NCI-H2227 treated with DMSO at 0.1 percent for 48 hours (cell line): ENCODE measurements around the gene CHD1L.
"Not testable (repeated sequence)": the region's sequence is repeated elsewhere in the genome, so short reads cannot be mapped to it uniquely, and the experiment has no call there.

ENCODE experiments used
- DNase-seq: peaks from one replicate; lab custom pipeline; 2025; lab: John Stamatoyannopoulos, UW

The CHD1L gene

GRCh38 chr1:147233903-147234302 lies 8.6 kb upstream of the CHD1L start:
- not testable (repeated sequence) for DNase-seq

GRCh38 chr1:147235822-147236221 lies 6.7 kb upstream of the CHD1L start:
- no peak for DNase-seq

GRCh38 chr1:147236448-147236847 lies 6.0 kb upstream of the CHD1L start:
- DNase-seq = no peak

DNA sequence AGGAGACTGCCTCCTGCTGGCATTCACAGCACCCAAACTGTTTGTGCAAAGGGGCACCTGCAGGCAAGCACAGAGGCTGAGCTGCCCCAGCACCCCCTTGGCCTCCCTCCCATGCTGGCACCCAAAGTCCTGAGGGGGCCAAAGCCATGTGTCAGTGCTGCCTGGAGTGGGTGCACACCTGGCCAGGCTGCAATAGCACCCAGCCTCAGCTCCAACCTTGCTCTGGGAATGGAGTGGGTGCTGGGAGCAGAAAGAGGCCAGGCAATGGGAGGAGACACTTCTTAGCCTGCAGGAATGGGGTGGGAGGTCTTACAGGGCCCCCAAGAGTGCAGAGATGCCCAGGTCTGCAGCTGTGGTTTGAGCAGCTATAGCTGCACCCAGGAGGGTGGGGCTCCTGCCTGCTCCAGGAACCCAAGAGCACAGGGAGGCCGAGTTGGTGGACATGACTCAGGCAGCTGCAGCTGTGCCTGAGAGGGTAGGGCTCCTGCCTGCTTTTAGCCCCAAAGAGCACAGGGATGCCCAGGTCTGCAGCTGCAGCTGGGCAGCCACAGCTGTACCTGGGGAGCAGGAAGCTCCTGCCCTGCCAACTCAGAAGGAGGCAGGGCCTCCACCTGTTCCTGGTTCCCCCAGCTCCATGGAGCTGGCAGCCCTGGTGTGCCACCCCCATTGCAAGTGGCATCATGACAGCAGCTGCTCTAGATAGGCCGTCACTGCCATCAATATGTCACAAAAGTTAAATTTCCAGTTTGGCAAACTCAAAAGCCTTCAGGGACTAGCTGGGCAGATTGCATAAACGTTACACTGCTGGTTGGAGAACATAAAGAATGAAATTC lies 5.3 kb upstream of the CHD1L start:
- no peak for DNase-seq

DNA sequence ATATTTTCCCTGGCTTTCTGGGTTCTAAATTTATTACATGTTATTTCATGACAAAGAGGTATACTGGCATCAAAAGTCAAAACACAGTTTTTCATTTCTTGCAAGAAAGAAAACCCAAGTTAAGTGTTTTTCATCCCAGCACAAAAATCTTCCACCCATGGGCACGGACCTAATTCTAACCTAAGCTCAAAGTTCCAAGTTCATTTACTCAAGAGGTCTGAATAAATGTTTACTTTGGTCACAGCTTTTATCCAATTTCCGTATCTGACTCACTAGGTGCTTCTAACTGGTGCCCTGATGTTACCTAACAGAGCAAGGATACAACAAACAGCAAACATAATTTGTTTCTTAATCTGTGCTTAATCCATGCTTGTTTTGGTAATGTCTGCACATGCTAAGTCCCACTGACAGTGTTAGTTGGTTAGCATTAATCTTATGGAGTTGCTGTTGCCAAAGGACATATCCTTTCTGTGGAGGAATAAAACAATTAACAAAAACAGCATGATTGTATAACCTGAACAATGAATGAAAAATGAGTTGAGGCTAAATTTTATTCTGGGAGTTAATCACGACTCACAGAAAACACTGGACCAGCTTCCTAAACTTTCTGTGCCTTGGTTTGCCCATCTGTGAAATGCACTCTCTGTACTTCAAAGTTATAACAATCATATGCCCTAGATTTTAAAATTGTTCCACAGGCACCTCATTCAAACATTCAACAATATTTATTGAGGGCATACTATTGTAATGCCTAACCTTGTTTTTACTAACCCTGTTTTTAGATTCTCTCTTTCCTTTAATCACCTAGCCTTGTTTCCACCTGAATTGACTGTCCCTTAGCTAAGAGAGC lies 4.2 kb upstream of the CHD1L start:
- no peak for DNase-seq

GRCh38 chr1:147238925-147239820 lies 3.3 kb upstream of the CHD1L start:
- DNase-seq = no peak

GRCh38 chr1:147240131-147240721 lies 2.3 kb upstream of the CHD1L start:
- DNase-seq = not testable (repeated sequence)

GRCh38 chr1:147241934-147242448 lies 493 bp upstream of the CHD1L start:
- DNase-seq = no peak

DNA sequence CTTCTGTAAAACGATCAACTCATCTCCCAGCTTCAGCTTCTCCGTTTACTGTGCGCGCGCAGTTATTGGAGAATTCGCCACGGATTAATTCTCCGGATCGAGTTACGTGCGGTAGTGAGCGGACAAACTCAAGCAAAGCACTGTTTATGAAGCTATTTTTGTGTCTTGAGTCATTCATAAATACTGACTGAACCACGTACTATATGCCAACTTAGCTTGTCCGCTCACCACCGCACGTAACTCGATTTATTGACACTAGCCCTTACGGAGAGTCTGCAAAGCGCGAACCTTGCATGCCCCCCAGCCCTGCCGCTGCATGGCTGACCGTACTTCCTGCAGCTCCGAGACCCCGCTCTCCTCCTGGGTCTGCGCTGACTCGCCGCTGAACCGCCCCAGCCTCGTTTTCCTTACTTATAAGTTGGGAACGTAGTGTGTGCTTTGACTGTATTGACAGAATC lies 773 bp downstream of the CHD1L start:
- DNase-seq = peak; percentile 31

DNA sequence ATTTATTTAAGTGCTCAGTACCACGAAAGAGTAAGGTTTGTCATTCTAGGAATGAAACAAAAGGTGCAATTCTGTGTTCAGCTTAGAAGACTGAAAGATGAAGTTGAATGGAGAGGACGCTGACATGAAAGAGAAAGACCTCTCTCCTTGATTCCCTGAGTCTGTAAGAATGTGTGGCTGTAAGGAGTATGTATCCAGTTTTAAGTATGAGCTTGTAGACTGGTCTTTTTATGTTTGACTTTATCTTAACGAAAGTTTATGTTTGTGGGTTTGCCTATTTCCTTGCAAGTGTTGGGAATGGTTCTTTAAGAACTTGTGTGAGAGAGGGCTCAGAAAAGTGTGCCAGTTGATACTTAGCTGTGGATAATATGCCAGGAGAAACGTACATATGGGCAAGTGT lies 1.4 kb downstream of the CHD1L start:
- DNase-seq = no peak

DNA sequence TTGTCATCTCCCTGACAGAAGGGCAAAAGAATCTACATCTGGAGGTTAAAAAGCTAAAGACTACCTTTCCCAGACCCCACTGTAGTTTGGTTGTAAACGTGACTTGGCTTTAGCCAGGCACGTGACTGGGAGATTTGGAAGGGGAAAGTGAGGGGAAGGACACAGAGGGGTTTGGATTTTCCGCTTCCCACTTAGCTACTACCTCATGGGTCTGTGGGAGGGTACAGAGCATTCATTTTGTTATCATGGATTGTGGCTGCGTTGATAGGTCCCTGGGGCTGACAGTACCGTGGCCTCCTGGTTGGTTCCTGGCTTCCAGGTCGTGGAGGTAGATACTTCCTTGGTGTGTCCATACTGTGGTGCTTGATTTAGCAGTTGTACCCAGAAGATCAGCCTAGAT lies 2.6 kb downstream of the CHD1L start:
- DNase-seq = no peak

- DNase-seq = no peak
These were observed 3.1 kb downstream of the CHD1L start for GRCh38 chr1:147245586-147246021.

GRCh38 chr1:147246044-147246690 lies 3.7 kb downstream of the CHD1L start:
- DNase-seq = no peak

DNA sequence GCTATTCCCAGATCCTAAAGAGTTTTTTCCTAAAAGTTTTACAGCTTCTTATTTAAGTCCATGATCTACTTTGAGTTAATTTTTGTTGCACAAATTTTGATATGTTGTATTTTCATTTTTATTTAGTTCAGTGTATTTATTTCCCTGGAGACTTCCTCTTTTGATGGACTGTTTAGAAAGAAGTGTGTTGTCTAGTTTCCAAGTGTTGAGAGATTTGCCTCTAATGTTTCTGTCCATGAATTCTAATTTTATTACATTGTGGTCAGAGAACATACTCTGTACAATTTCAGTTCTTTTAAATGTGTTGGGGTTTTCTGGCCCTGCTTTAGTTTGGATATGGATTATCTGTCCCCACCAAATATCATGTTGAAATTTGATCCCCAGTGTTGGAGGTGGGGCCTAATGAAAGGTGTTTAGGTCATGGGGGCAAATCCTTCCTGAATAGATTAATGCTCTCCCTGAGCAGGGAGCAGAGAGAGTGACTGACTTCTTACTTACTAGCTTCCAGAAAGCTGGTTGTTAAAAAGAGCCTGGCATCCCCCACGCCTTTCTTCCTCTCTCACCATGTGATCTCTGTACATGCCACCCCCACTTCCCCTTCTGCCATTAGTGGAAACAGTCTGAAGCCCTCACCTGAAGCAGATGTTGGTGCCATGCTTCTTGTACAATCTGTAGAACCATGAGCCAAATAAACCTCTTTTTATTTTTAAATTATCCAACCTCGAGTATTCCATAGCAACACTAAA lies 4.6 kb downstream of the CHD1L start:
- DNase-seq = no peak

DNA sequence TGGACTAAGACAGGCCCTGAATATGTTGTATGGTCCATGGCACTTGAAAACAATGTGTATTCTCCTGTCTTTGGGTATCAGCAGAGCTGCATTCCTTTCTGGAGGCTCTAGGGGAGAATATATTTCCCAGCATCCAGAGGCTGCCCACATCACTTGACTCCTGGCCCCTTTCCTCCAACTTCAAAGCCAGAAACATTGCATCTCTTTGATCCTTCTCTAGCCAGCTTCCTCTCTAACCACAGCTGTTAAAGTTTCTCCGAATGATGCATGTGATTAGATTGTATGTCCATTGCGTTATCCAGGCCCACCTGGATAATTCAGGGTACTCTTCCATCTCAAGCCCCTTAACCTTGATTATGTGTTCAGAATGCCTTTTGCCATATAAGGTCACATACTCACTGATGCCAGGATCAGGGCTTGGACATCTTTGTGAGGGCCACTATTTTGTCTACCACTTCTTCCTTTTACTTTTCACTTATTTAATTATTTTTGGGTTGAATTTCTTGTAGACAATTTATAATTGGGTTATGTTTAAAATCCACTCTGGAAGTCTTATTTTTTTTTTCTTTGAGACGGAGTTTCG lies 5.3 kb downstream of the CHD1L start:
- no peak for DNase-seq

GRCh38 chr1:147252540-147252939 lies 10.1 kb downstream of the CHD1L start:
- DNase-seq = no peak

GRCh38 chr1:147260956-147261355 lies 18.5 kb downstream of the CHD1L start:
- no peak for DNase-seq

- no peak for DNase-seq
These were observed 21.8 kb downstream of the CHD1L start for GRCh38 chr1:147264158-147264768.

DNA sequence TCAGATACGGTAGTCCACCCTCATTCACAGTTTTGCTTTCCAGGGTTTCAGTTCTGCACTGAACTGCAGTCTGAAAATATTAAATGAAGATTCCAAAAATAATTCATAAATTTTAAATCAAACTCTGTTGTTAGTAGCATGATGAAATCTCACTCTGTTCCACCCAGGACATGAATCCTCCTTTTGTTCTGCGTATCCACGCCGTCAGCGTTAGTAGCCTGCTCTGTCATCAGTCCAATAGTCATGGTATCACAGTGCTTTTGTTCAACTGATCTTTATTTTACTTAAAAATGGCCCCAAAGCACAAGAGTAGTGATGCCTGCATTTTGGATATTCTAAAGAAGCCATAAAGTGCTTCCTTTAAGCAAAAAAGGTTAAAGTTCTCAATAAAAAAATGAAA lies 23.9 kb downstream of the CHD1L start:
- no peak for DNase-seq
